Right renal pelvis (tissue), 4 donors: ENCODE measurements around the gene CSTPP1. TPM values are rescaled to one million over a fixed set of nuclear protein-coding genes. Genes with fewer than 3 reads are reported as not detected.
A peak's percentile ranks its signal among the peaks of the same experiment; 100 is the strongest.

ENCODE experiments used
- DNase-seq, 4 donors: peaks; one replicate each; pipeline ENCODE4 v3.0.0-alpha.2; 2013; ENCODE audit warnings: low read depth in 4 of 4, low spot score in 3 of 4, missing footprints in 1 of 4
- polyA plus RNA-seq, 4 donors: library from polyadenylated mRNA; unstranded; fragments of 120-200 nt; gene quantifications; one replicate each; pipeline ENCODE4 v1.2.1, GENCODE V29; 2013; ENCODE audit not compliant: insufficient read length in 4 of 4

The CSTPP1 gene
- polyA plus RNA-seq, 4 donors, result 55.0 to 60.2 (median 57.4) TPM

- DNase-seq, result no peak
Observed at GRCh38 chr11:47154616-47155570, 218.3 kb downstream of the CSTPP1 start.

- no peak for DNase-seq
Observed at GRCh38 chr11:47155879-47156278, 219.3 kb downstream of the CSTPP1 start.

GRCh38 chr11:47156333-47156732, 219.8 kb downstream of the CSTPP1 start:
- no peak for DNase-seq

GRCh38 chr11:47156951-47157350, 220.4 kb downstream of the CSTPP1 start:
- DNase-seq, result no peak

GRCh38 chr11:47157805-47158204, 221.2 kb downstream of the CSTPP1 start:
- no peak for DNase-seq

- DNase-seq, result no peak
Observed at GRCh38 chr11:47158242-47158641, 221.7 kb downstream of the CSTPP1 start.

GRCh38 chr11:47160753-47161133, 224.2 kb downstream of the CSTPP1 start:
- no peak for DNase-seq

GRCh38 chr11:47161134-47161854, 224.7 kb downstream of the CSTPP1 start:
- peak in 2 of 4 donors; percentile 43 to 45 for DNase-seq

GRCh38 chr11:47161890-47162289, 225.3 kb downstream of the CSTPP1 start:
- no peak for DNase-seq

- no peak for DNase-seq
Observed at GRCh38 chr11:47162426-47162825, 225.9 kb downstream of the CSTPP1 start.

GRCh38 chr11:47163193-47163592, 226.6 kb downstream of the CSTPP1 start:
- DNase-seq, result no peak

- DNase-seq, result no peak
Observed at GRCh38 chr11:47163898-47164297, 227.3 kb downstream of the CSTPP1 start.

- DNase-seq, result no peak
Observed at GRCh38 chr11:47164321-47164720, 227.8 kb downstream of the CSTPP1 start.

GRCh38 chr11:47165253-47165840, 228.8 kb downstream of the CSTPP1 start:
- DNase-seq, result no peak

GRCh38 chr11:47166368-47166767, 229.8 kb downstream of the CSTPP1 start:
- DNase-seq, result no peak

GRCh38 chr11:47171061-47171838, 234.7 kb downstream of the CSTPP1 start:
- DNase-seq, result no peak

- no peak for DNase-seq
Observed at GRCh38 chr11:47171856-47172255, 235.3 kb downstream of the CSTPP1 start.

- DNase-seq, result no peak
Observed at GRCh38 chr11:47172740-47173336, 236.3 kb downstream of the CSTPP1 start.

- DNase-seq, result no peak
Observed at GRCh38 chr11:47175746-47176327, 239.3 kb downstream of the CSTPP1 start.
